ENCODE data around the gene FHL2. TPM values are rescaled to one million over a fixed set of nuclear protein-coding genes. Genes with fewer than 3 reads are reported as not detected.

FHL2 gene
- total and polyA plus RNA-seq, 4 donors = 3.9 to 9.0 (median 6.5) TPM

- H3K4me3 ChIP-seq (ENCODE audit: low read depth in 1 of 3, low read length in 3 of 3) = no peak overlapping the region
- H3K27ac ChIP-seq (ENCODE audit: low read depth in 1 of 2, low read length in 2 of 2) = no peak overlapping the region
- TF ChIP-seq RAD21 (IDR thresholded peaks at IDR 0.05) = no peak
- TF ChIP-seq GABPA (IDR thresholded peaks at IDR 0.05 in 1 of 2, conservative IDR thresholded peaks at IDR 0.05 in 1 of 2) = no peak
- TF ChIP-seq HNF4A (conservative IDR thresholded peaks at IDR 0.05) = no peak
- DNase-seq (ENCODE audit: low spot score) = no peak
- H3K9me3 ChIP-seq (ENCODE audit: control insufficient read depth in 4 of 4, low read length in 3 of 4) = no peaks in the 10 kb centered on the region
- H3K4me1 ChIP-seq (ENCODE audit: control insufficient read depth in 4 of 4, insufficient read depth in 4 of 4, low read length in 3 of 4) = peaks cover 0 to 7% (median 0%) of the 10 kb centered on the region in 4 donors
- no peak overlapping the region for H3K9ac ChIP-seq (ENCODE audit: low read depth in 1 of 2, low read length in 2 of 2)
- peaks cover 0 to 2% (median 0%) of the 10 kb centered on the region in 4 donors for H3K36me3 ChIP-seq (ENCODE audit: control insufficient read depth in 4 of 4, insufficient read depth in 3 of 4, low read depth in 1 of 4, low read length in 3 of 4)
- H3K27me3 ChIP-seq (ENCODE audit: control insufficient read depth in 4 of 4, insufficient read depth in 4 of 4, low read length in 3 of 4) = no peaks in the 10 kb centered on the region
- WGBS = 78% methylated on average over 4 of the region's 4 CpGs
Observed at GRCh38 chr2:105371810-105372209, 27.0 kb downstream of the FHL2 start.

GRCh38 chr2:105371156-105371555 is 27.7 kb downstream of the FHL2 start:
- no peaks in the 10 kb centered on the region for H3K36me3 ChIP-seq (ENCODE audit: control insufficient read depth in 4 of 4, insufficient read depth in 3 of 4, low read depth in 1 of 4, low read length in 3 of 4)
- WGBS = 95% methylated on average over 10 of the region's 10 CpGs
- peaks cover 0 to 7% (median 0%) of the 10 kb centered on the region in 4 donors for H3K4me1 ChIP-seq (ENCODE audit: control insufficient read depth in 4 of 4, insufficient read depth in 4 of 4, low read length in 3 of 4)
- H3K27ac ChIP-seq (ENCODE audit: low read depth in 1 of 2, low read length in 2 of 2) = no peak overlapping the region
- no peak for TF ChIP-seq YY1 (IDR thresholded peaks at IDR 0.05)
- no peak for TF ChIP-seq HNF4G (IDR thresholded peaks at IDR 0.05)
- TF ChIP-seq EGR1 (IDR thresholded peaks at IDR 0.05; ENCODE audit: low read depth in 2 of 2) = no peak
- TF ChIP-seq, protein P1, sequence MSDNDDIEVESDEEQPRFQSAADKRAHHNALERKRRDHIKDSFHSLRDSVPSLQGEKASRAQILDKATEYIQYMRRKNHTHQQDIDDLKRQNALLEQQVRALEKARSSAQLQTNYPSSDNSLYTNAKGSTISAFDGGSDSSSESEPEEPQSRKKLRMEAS (IDR thresholded peaks at IDR 0.05) = no peak
- TF ChIP-seq FOXA1 (IDR thresholded peaks at IDR 0.05) = no peak
- no peaks in the 10 kb centered on the region for H3K9me3 ChIP-seq (ENCODE audit: control insufficient read depth in 4 of 4, low read length in 3 of 4)
- H3K27me3 ChIP-seq (ENCODE audit: control insufficient read depth in 4 of 4, insufficient read depth in 4 of 4, low read length in 3 of 4) = no peaks in the 10 kb centered on the region
- H3K4me3 ChIP-seq (ENCODE audit: low read depth in 1 of 3, low read length in 3 of 3) = no peak overlapping the region
- no peak overlapping the region for H3K9ac ChIP-seq (ENCODE audit: low read depth in 1 of 2, low read length in 2 of 2)
- DNase-seq (ENCODE audit: low spot score) = no peak

DNA sequence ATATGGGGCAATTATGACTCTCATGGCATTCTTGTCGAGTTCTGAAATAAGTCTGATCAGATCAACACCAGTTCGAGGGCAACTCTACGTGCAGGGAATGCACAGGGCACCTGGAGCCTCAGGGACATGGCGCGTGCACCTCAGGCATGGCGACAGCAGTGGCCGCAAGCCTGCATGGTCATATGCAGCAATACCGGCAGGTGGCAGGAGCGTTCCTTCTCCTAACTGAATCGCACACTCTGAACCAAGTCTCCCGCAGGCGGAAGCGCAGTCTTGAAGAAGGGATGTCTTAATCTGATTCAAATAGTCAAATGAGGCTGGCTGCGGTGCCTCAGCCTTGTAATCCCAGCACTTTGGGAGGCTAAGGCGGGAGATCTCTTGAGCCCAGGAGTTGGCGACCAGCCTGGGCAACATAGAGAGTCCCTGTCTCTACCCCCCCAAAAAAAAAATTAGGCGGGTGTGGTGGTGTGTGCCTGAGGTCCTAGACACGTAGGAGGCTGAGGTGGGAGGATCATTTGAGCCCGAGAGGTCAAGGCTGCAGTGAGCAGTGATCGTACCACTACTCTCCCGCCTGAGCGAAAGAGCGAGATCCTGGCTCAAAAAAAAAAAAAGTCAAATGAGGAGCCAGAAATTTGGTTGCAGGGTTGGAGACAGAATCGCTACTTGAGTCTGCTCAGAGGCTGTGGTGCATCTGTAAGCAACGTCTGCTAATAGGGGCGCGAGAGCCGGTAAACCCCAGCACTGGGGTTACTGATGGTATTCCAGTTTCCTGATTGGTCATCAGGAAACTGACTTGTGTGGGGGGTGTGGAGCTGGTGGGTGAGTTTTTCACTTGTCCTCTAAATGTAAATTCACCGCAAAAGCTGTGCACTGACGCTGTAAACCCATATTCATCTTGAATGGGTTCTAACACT is 28.8 kb downstream of the FHL2 start:
- H3K27ac ChIP-seq (ENCODE audit: low read depth in 1 of 2, low read length in 2 of 2) = no peak overlapping the region

More for the DNA sequence above, 28.8 kb downstream of the FHL2 start:
- peak; percentile 84 for DNase-seq (ENCODE audit: low spot score)
- H3K36me3 ChIP-seq (ENCODE audit: control insufficient read depth in 4 of 4, insufficient read depth in 3 of 4, low read depth in 1 of 4, low read length in 3 of 4) = no peaks in the 10 kb centered on the region
- H3K27me3 ChIP-seq (ENCODE audit: control insufficient read depth in 4 of 4, insufficient read depth in 4 of 4, low read length in 3 of 4) = no peaks in the 10 kb centered on the region
- no peaks in the 10 kb centered on the region for H3K9me3 ChIP-seq (ENCODE audit: control insufficient read depth in 4 of 4, low read length in 3 of 4)
- WGBS = 43% methylated on average over 30 of the region's 30 CpGs
- no peak overlapping the region for H3K9ac ChIP-seq (ENCODE audit: low read depth in 1 of 2, low read length in 2 of 2)
- peaks cover 0 to 7% (median 0%) of the 10 kb centered on the region in 4 donors for H3K4me1 ChIP-seq (ENCODE audit: control insufficient read depth in 4 of 4, insufficient read depth in 4 of 4, low read length in 3 of 4)
- no peak overlapping the region for H3K4me3 ChIP-seq (ENCODE audit: low read depth in 1 of 3, low read length in 3 of 3)
- TF ChIP-seq CTCF (IDR thresholded peaks at IDR 0.05; ENCODE audit: low read depth, low read length, missing input control) (peak; percentile 97), HNF4A (conservative IDR thresholded peaks at IDR 0.05) (peak in 1 of 2 donors; percentile 14), RAD21 (IDR thresholded peaks at IDR 0.05) (peak; percentile 97 to 98), YY1 (IDR thresholded peaks at IDR 0.05) (peak; percentile 54), FOXA2 (IDR thresholded peaks at IDR 0.05) (no peak), TAF1 (conservative IDR thresholded peaks at IDR 0.05) (no peak), RXRA (IDR thresholded peaks at IDR 0.05) (peak; percentile 22 to 25), HNF4G (IDR thresholded peaks at IDR 0.05) (no peak), NR2F2 (IDR thresholded peaks at IDR 0.05) (no peak)
